Measurements from ENCODE around the gene TSPAN11. TPM values are rescaled to one million over a fixed set of nuclear protein-coding genes. Genes with fewer than 3 reads are reported as not detected.

The TSPAN11 gene
- polyA plus RNA-seq, 1 experiment, result 0.37 TPM

- Histone ChIP-seq H3K27ac (ENCODE audit: low read depth, low read length) (no peak overlapping the region), H3K9me3 (ENCODE audit: control insufficient read depth, insufficient read depth, low read length) (no peaks in the 10 kb centered on the region), H3K4me3 (ENCODE audit: low read depth, low read length) (no peak overlapping the region), H3K27me3 (ENCODE audit: control insufficient read depth, insufficient read depth, low read length) (peaks cover 15% of the 10 kb centered on the region)
- ChIA-PET POLR2A (no interaction called here), CTCF (no interaction called here)
- no peak for DNase-seq (ENCODE audit: low read depth, low spot score)
- TF ChIP-seq CTCF (IDR thresholded peaks at IDR 0.05; ENCODE audit: low read depth, low read length), result no peak
These were observed 45.7 kb upstream of the TSPAN11 start for GRCh38 chr12:30880813-30881212.

- Histone ChIP-seq H3K27ac (ENCODE audit: low read depth, low read length) (no peak overlapping the region), H3K27me3 (ENCODE audit: control insufficient read depth, insufficient read depth, low read length) (peaks cover 15% of the 10 kb centered on the region), H3K4me3 (ENCODE audit: low read depth, low read length) (no peak overlapping the region), H3K9me3 (ENCODE audit: control insufficient read depth, insufficient read depth, low read length) (peaks cover 3% of the 10 kb centered on the region; the same call in 1 of the 2 replicates)
- no peak for DNase-seq (ENCODE audit: low read depth, low spot score)
- ChIA-PET CTCF (interaction anchor here (0.7 to 2.4 kb wide), 6 partner anchors 14 to 389 kb away, joined by 3 to 17 read pairs (median 4); no protein-coding TSS in a partner anchor), POLR2A (no interaction called here)
- no peak for TF ChIP-seq CTCF (IDR thresholded peaks at IDR 0.05; ENCODE audit: low read depth, low read length)
These were observed 43.8 kb upstream of the TSPAN11 start for GRCh38 chr12:30882706-30883105.

GRCh38 chr12:30884799-30885198 lies 41.7 kb upstream of the TSPAN11 start:
- Histone ChIP-seq H3K27me3 (ENCODE audit: control insufficient read depth, insufficient read depth, low read length) (peaks cover 9% of the 10 kb centered on the region), H3K9me3 (ENCODE audit: control insufficient read depth, insufficient read depth, low read length) (peaks cover 3% of the 10 kb centered on the region; the same call in 1 of the 2 replicates), H3K4me3 (ENCODE audit: low read depth, low read length) (no peak overlapping the region), H3K27ac (ENCODE audit: low read depth, low read length) (no peak overlapping the region)
- no peak for DNase-seq (ENCODE audit: low read depth, low spot score)
- CTCF ChIA-PET, result no interaction called here
- POLR2A ChIA-PET, result no interaction called here
- TF ChIP-seq CTCF (IDR thresholded peaks at IDR 0.05; ENCODE audit: low read depth, low read length), result no peak

GRCh38 chr12:30885321-30885720 lies 41.2 kb upstream of the TSPAN11 start:
- Histone ChIP-seq H3K27me3 (ENCODE audit: control insufficient read depth, insufficient read depth, low read length) (peaks cover 8% of the 10 kb centered on the region), H3K27ac (ENCODE audit: low read depth, low read length) (no peak overlapping the region), H3K4me3 (ENCODE audit: low read depth, low read length) (no peak overlapping the region), H3K9me3 (ENCODE audit: control insufficient read depth, insufficient read depth, low read length) (peaks cover 3% of the 10 kb centered on the region; the same call in 1 of the 2 replicates)
- CTCF ChIA-PET, result no interaction called here
- TF ChIP-seq CTCF (IDR thresholded peaks at IDR 0.05; ENCODE audit: low read depth, low read length), result no peak
- POLR2A ChIA-PET, result no interaction called here
- DNase-seq (ENCODE audit: low read depth, low spot score), result no peak

- ChIA-PET POLR2A (no interaction called here), CTCF (interaction anchor here (1.0 kb wide), 1 partner anchor 35 kb away, joined by 3 read pairs; no protein-coding TSS in a partner anchor)
- peaks cover 2% of the 10 kb centered on the region for H3K27me3 ChIP-seq (ENCODE audit: control insufficient read depth, insufficient read depth, low read length)
- no peak overlapping the region for H3K27ac ChIP-seq (ENCODE audit: low read depth, low read length)
- TF ChIP-seq CTCF (IDR thresholded peaks at IDR 0.05; ENCODE audit: low read depth, low read length), result no peak
- DNase-seq (ENCODE audit: low read depth, low spot score), result no peak
- H3K9me3 ChIP-seq (ENCODE audit: control insufficient read depth, insufficient read depth, low read length), result peaks cover 3% of the 10 kb centered on the region; the same call in 1 of the 2 replicates
- no peak overlapping the region for H3K4me3 ChIP-seq (ENCODE audit: low read depth, low read length)
These were observed 39.3 kb upstream of the TSPAN11 start for GRCh38 chr12:30887226-30887625.
